Keratinocyte (primary cell): ENCODE results near the gene HSPB9. TPM values are rescaled to one million over a fixed set of nuclear protein-coding genes. Genes with fewer than 3 reads are reported as not detected.

Source experiments
- DNase-seq: peaks from one replicate; pipeline ENCODE4 v3.0.0-alpha.2; 2011; ENCODE audit warnings: low read depth, missing footprints, low spot score
- FAIRE-seq: peaks from 2 replicates; lab custom pipeline; 2011; peaks lifted over from hg19 to GRCh38; lab: Jason Lieb, UNC
- H2AFZ ChIP-seq: 2 replicates; pipeline ENCODE4 v1.6.0; 2012; ENCODE audit warnings: low read length, control low read depth, inconsistent platforms; ENCODE audit not compliant: control insufficient read depth
- H3K27ac ChIP-seq: 2 replicates; pipeline ENCODE4 v1.5.1; 2011; ENCODE audit warnings: low read length; ENCODE audit not compliant: control insufficient read depth, insufficient read depth
- H3K27me3 ChIP-seq: 3 replicates; pipeline ENCODE4 v1.6.0; 2011; ENCODE audit warnings: low read length; ENCODE audit not compliant: control insufficient read depth, insufficient read depth; ENCODE audit errors: extremely low read depth
- H3K36me3 ChIP-seq, 2 experiments: 2 replicates in 1 of 2; 3 replicates in 1 of 2; pipeline ENCODE4 v1.5.1; 2011; ENCODE audit warnings: low read length in 2 of 2, mild to moderate bottlenecking in 1 of 2; ENCODE audit not compliant: control insufficient read depth in 2 of 2, insufficient read depth in 2 of 2; ENCODE audit errors: extremely low read depth in 1 of 2
- H3K4me1 ChIP-seq: 3 replicates; pipeline ENCODE4 v1.5.1; 2011; ENCODE audit warnings: low read length; ENCODE audit not compliant: control insufficient read depth, insufficient read depth; ENCODE audit errors: extremely low read depth
- H3K4me2 ChIP-seq: 3 replicates; pipeline ENCODE4 v1.6.0; 2011; ENCODE audit warnings: low read depth, low read length; ENCODE audit not compliant: control insufficient read depth, insufficient read depth; ENCODE audit errors: extremely low read depth
- H3K4me3 ChIP-seq, 3 experiments: fragments of 200-600 bp in 1 of 3; sonication (generic) in 1 of 3; 2 replicates in 2 of 3; 3 replicates in 1 of 3; pipeline ENCODE4 v1.5.1; 2011 to 2016; ENCODE audit warnings: low read length in 3 of 3, mild to moderate bottlenecking in 3 of 3, control low read depth in 2 of 3, inconsistent platforms in 1 of 3, low read depth in 1 of 3, mixed read lengths in 1 of 3, mixed run types in 1 of 3, moderate library complexity in 1 of 3; ENCODE audit not compliant: control insufficient read depth in 2 of 3, insufficient read depth in 2 of 3; ENCODE audit errors: extremely low read depth in 1 of 3
- H3K79me2 ChIP-seq: 2 replicates; pipeline ENCODE4 v1.6.0; 2012; ENCODE audit warnings: low read length; ENCODE audit not compliant: control insufficient read depth, insufficient read depth
- H3K9ac ChIP-seq: 3 replicates; pipeline ENCODE4 v1.6.0; 2011; ENCODE audit warnings: low read length; ENCODE audit not compliant: control insufficient read depth, insufficient read depth; ENCODE audit errors: extremely low read depth
- H3K9me1 ChIP-seq: 3 replicates; pipeline ENCODE4 v1.6.0; 2011; ENCODE audit warnings: low read length; ENCODE audit not compliant: control insufficient read depth, insufficient read depth; ENCODE audit errors: extremely low read depth
- H3K9me3 ChIP-seq: 2 replicates; pipeline ENCODE4 v1.5.1; 2012; ENCODE audit warnings: low read depth, low read length; ENCODE audit not compliant: control insufficient read depth
- H4K20me1 ChIP-seq: 3 replicates; pipeline ENCODE4 v1.6.0; 2011; ENCODE audit warnings: low read length; ENCODE audit not compliant: control insufficient read depth, insufficient read depth; ENCODE audit errors: extremely low read depth
- CTCF ChIP-seq, 3 experiments: IDR thresholded peaks in 1 of 3; conservative IDR thresholded peaks in 1 of 3; optimal IDR thresholded peaks in 1 of 3; 2 replicates in 2 of 3; 3 replicates in 1 of 3; pipeline versions ENCODE3 to v1.5.1; 2011; ENCODE audit warnings: low read length in 3 of 3, mild to moderate bottlenecking in 3 of 3, moderate library complexity in 2 of 3, control low read depth in 1 of 3, inconsistent platforms in 1 of 3; ENCODE audit not compliant: insufficient read depth in 2 of 3; ENCODE audit errors: extremely low read depth in 1 of 3
- EZH2 ChIP-seq: IDR thresholded peaks from one replicate; pipeline ENCODE4 v1.6.1; 2012; ENCODE audit warnings: inconsistent platforms, mild to moderate bottlenecking, low read length, moderate library complexity
- dilution Hi-C: fragments of 300-500 bp; cut with MboI; formaldehyde crosslinking; loops from one replicate; pipeline ENCODE4 v1.7.0; 2020; ENCODE audit warnings: low sequenced_read_pairs; ENCODE audit not compliant: extremely low pct_ligation_motif_present
- polyA plus RNA-seq, 5 experiments: library from polyadenylated mRNA; depleted of rRNA in 3 of 5; stranded (reverse) in 3 of 5; stranded (forward) in 1 of 5; unstranded in 1 of 5; fragments of >200 nt; gene quantifications; 1 replicate in 1 of 5; 2 replicates in 3 of 5; 3 replicates in 1 of 5; pipeline versions ENCODE4 v1.2.1 to v1.2.3, GENCODE V29; 2011 to 2012; ENCODE audit warnings: missing spikeins in 2 of 5, low read depth in 1 of 5, low replicate concordance in 1 of 5

Gene HSPB9
- polyA plus RNA-seq, 1 donor (not counting 4 experiments of a cell fraction or from before 2014, with no cell fraction given): not detected

- Histone ChIP-seq H3K9me3 (no peaks in the 10 kb centered on the region), H3K9ac (no peak overlapping the region), H3K36me3 (peaks cover 0 to 6% of the 10 kb centered on the region in 2 experiments), H3K27ac (no peak overlapping the region), H3K27me3 (no peaks in the 10 kb centered on the region), H3K4me2 (peak overlapping the region; percentile 58), H3K4me3 (no peak overlapping the region), H3K79me2 (no peaks in the 10 kb centered on the region), H4K20me1 (no peaks in the 10 kb centered on the region), H3K9me1 (no peaks in the 10 kb centered on the region), H3K4me1 (peaks cover 17% of the 10 kb centered on the region), H2AFZ (no peak overlapping the region)
- FAIRE-seq (no peak), DNase-seq (no peak)
- no peak for TF ChIP-seq EZH2
- no peak for TF ChIP-seq CTCF (optimal IDR thresholded peaks at IDR 0.05 in 1 of 3, IDR thresholded peaks at IDR 0.05 in 1 of 3, conservative IDR thresholded peaks at IDR 0.05 in 1 of 3; ENCODE audit: extremely low read depth in 1 of 3, insufficient read depth in 2 of 3, low read length in 3 of 3)
- dilution Hi-C loops: no loop called here
Measured at GRCh38 chr17:42107124-42107523, 15.5 kb upstream of the HSPB9 start.

GRCh38 chr17:42107597-42108576 is 14.7 kb upstream of the HSPB9 start:
- H3K27ac ChIP-seq: no peak overlapping the region

More at GRCh38 chr17:42107597-42108576, 14.7 kb upstream of the HSPB9 start:
- H3K27me3 ChIP-seq: no peaks in the 10 kb centered on the region
- H3K9me3 ChIP-seq: no peaks in the 10 kb centered on the region
- FAIRE-seq: peak; percentile 91
- no peak overlapping the region for H2AFZ ChIP-seq
- peak overlapping the region; percentile 58 for H3K4me2 ChIP-seq
- peaks cover 22% of the 10 kb centered on the region for H3K4me1 ChIP-seq
- no peak overlapping the region for H3K9ac ChIP-seq
- dilution Hi-C loops: no loop called here
- no peak for TF ChIP-seq EZH2
- TF ChIP-seq CTCF (optimal IDR thresholded peaks at IDR 0.05 in 1 of 3, IDR thresholded peaks at IDR 0.05 in 1 of 3, conservative IDR thresholded peaks at IDR 0.05 in 1 of 3; ENCODE audit: extremely low read depth in 1 of 3, insufficient read depth in 2 of 3, low read length in 3 of 3): no peak
- no peaks in the 10 kb centered on the region for H4K20me1 ChIP-seq
- DNase-seq: peak; percentile 69
- no peak overlapping the region for H3K4me3 ChIP-seq
- H3K9me1 ChIP-seq: no peaks in the 10 kb centered on the region
- H3K79me2 ChIP-seq: no peaks in the 10 kb centered on the region
- H3K36me3 ChIP-seq: peaks cover 0 to 6% of the 10 kb centered on the region in 2 experiments
